ENCODE data around the gene PRDM8.

- TF ChIP-seq CTCF (IDR thresholded peaks at IDR 0.05; ENCODE audit: poor library complexity), result no peak
- no peak for TF ChIP-seq EZH2 (IDR thresholded peaks at IDR 0.05; ENCODE audit: borderline replicate concordance)
These were observed 51.8 kb downstream of the PRDM8 start for GRCh38 chr4:80249144-80249543.

All from hepatocyte (in vitro differentiated cells).